ENCODE measurements around the gene WDTC1. TPM values are rescaled to one million over a fixed set of nuclear protein-coding genes. Genes with fewer than 3 reads are reported as not detected.
"Not testable (repeated sequence)": the region's sequence is repeated elsewhere in the genome, so short reads cannot be mapped to it uniquely, and the experiment has no call there.

WDTC1 gene
- total RNA-seq, 4 donors from 2014 or later, result 40.0 to 75.5 (median 49.9) TPM

DNA sequence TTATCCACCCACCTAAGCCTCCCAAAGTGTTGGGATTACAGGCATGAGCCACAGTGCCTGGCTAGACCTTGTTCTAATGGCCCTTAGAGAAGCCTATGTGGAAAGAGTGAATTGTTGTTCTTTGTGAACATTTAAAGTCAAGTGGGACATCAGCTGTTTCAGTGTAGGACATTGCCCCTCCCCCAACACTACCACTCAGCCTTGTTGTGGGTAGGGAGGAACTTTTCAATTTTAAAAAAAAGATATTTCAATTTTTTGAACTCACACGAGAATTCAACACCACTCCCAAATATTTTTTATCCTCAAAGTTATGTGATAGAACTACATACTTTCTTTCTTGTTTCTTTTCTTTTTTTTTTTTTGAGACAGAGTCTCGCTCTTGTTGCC, 50.8 kb downstream of the WDTC1 start:
- H3K27me3 ChIP-seq, result no peaks in the 10 kb centered on the region
- H3K36me3 ChIP-seq, result peaks cover 0 to 70% of the 10 kb centered on the region in 2 donors
- WGBS, 2 donors (ENCODE audit: low coverage in 1 of 2), result 40 to 83% methylated on average over 1 to 2 of the region's 2 CpGs
- no peaks in the 10 kb centered on the region for H3K4me1 ChIP-seq
- TF ChIP-seq CTCF (IDR thresholded peaks at IDR 0.05) (no peak), EP300 (IDR thresholded peaks at IDR 0.05) (no peak), POLR2A (IDR thresholded peaks at IDR 0.05) (no peak), POLR2AphosphoS5 (IDR thresholded peaks at IDR 0.05) (no peak)
- H3K4me3 ChIP-seq, result no peak overlapping the region
- no peak for ATAC-seq
- H3K27ac ChIP-seq, result no peak overlapping the region
- H3K9me3 ChIP-seq, result no peaks in the 10 kb centered on the region

GRCh38 chr1:27285821-27286220, 51.4 kb downstream of the WDTC1 start:
- H3K9me3 ChIP-seq, H3K4me1 ChIP-seq, ATAC-seq, H3K27me3 ChIP-seq, H3K4me3 ChIP-seq, H3K27ac ChIP-seq: not testable (repeated sequence)
- 87 to 99% methylated on average over 3 to 6 of the region's 7 CpGs for WGBS, 2 donors (ENCODE audit: low coverage in 1 of 2)
- peaks cover 0 to 76% of the 10 kb centered on the region in 2 donors for H3K36me3 ChIP-seq

GRCh38 chr1:27289125-27289524, 54.7 kb downstream of the WDTC1 start:
- not testable (repeated sequence) for H3K4me1 ChIP-seq, ATAC-seq, H3K9me3 ChIP-seq, H3K4me3 ChIP-seq, H3K27ac ChIP-seq, H3K27me3 ChIP-seq
- WGBS, 2 donors (ENCODE audit: low coverage in 1 of 2), result no CpG with 5 or more reads among the region's 29 CpGs
- peaks cover 0 to 83% of the 10 kb centered on the region in 2 donors for H3K36me3 ChIP-seq

- H3K36me3 ChIP-seq, result peaks cover 0 to 89% of the 10 kb centered on the region in 2 donors
- 73 to 83% methylated on average over 3 of the region's 3 CpGs for WGBS, 2 donors (ENCODE audit: low coverage in 1 of 2)
Measured at GRCh38 chr1:27290581-27290980, 56.1 kb downstream of the WDTC1 start.

DNA sequence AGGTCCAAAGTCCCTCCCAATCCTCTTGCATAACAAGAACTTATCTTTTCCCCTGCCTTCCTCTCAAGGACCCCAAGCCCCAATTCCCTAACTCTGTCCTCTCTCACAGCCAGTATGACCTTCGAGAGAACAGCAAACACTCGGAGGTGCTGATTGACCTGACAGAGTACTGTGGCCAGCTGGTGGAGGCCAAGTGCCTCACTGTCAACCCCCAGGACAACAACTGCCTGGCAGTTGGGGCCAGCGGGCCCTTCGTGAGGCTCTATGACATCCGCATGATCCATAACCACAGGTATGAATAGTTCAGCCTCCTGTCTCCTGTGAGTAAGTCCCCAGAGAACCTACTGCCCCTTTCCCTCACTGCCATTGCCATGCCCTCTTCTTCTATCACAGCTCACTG, 57.7 kb downstream of the WDTC1 start:
- TF ChIP-seq POLR2A (IDR thresholded peaks at IDR 0.05), result no peak
- no peak for TF ChIP-seq POLR2AphosphoS5 (IDR thresholded peaks at IDR 0.05)
- no peak for TF ChIP-seq EP300 (IDR thresholded peaks at IDR 0.05)
- no peak for TF ChIP-seq CTCF (IDR thresholded peaks at IDR 0.05)
- Histone ChIP-seq H3K36me3 (peaks cover 0 to 89% of the 10 kb centered on the region in 2 donors), H3K27ac (no peak overlapping the region), H3K9me3 (no peaks in the 10 kb centered on the region), H3K4me1 (peaks cover 0 to 9% (median 0%) of the 10 kb centered on the region in 3 donors), H3K4me3 (no peak overlapping the region), H3K27me3 (no peaks in the 10 kb centered on the region)
- WGBS, 2 donors (ENCODE audit: low coverage in 1 of 2), result 91% methylated on average over 4 of the region's 5 CpGs; no CpG with 5 or more reads in 1 of the 2 donors
- ATAC-seq, result no peak

More at GRCh38 chr1:27290581-27290980, 56.1 kb downstream of the WDTC1 start:
- no peak for ATAC-seq
- Histone ChIP-seq H3K4me1 (no peaks in the 10 kb centered on the region), H3K27me3 (no peaks in the 10 kb centered on the region), H3K4me3 (no peak overlapping the region), H3K27ac (no peak overlapping the region), H3K9me3 (no peaks in the 10 kb centered on the region)
- no peak for TF ChIP-seq EP300 (IDR thresholded peaks at IDR 0.05)
- no peak for TF ChIP-seq POLR2A (IDR thresholded peaks at IDR 0.05)
- TF ChIP-seq POLR2AphosphoS5 (IDR thresholded peaks at IDR 0.05), result no peak

- peaks cover 0 to 91% of the 10 kb centered on the region in 2 donors for H3K36me3 ChIP-seq
- WGBS, 2 donors (ENCODE audit: low coverage in 1 of 2), result 75% methylated on average over 5 of the region's 8 CpGs; no CpG with 5 or more reads in 1 of the 2 donors
- TF ChIP-seq POLR2A (IDR thresholded peaks at IDR 0.05) (no peak), POLR2AphosphoS5 (IDR thresholded peaks at IDR 0.05) (no peak), EP300 (IDR thresholded peaks at IDR 0.05) (no peak), CTCF (IDR thresholded peaks at IDR 0.05) (no peak)
- H3K4me1 ChIP-seq, result peaks cover 5 to 27% (median 10%) of the 10 kb centered on the region in 3 donors
- H3K27ac ChIP-seq, result no peak overlapping the region
- ATAC-seq, result no peak
- H3K9me3 ChIP-seq, result no peaks in the 10 kb centered on the region
- H3K27me3 ChIP-seq, result no peaks in the 10 kb centered on the region
- H3K4me3 ChIP-seq, result no peak overlapping the region
Measured at GRCh38 chr1:27293915-27294314, 59.5 kb downstream of the WDTC1 start.

Data from gastroesophageal sphincter (tissue), 4 donors.